CD4-positive, alpha-beta T cell treated with Interleukin-17A for 1 hour (primary cell): ENCODE results near the gene ZNF444.

Experiments used
- DNase-seq: peaks from one replicate; pipeline ENCODE4 v3.0.0-alpha.2; 2020

The ZNF444 gene

DNA sequence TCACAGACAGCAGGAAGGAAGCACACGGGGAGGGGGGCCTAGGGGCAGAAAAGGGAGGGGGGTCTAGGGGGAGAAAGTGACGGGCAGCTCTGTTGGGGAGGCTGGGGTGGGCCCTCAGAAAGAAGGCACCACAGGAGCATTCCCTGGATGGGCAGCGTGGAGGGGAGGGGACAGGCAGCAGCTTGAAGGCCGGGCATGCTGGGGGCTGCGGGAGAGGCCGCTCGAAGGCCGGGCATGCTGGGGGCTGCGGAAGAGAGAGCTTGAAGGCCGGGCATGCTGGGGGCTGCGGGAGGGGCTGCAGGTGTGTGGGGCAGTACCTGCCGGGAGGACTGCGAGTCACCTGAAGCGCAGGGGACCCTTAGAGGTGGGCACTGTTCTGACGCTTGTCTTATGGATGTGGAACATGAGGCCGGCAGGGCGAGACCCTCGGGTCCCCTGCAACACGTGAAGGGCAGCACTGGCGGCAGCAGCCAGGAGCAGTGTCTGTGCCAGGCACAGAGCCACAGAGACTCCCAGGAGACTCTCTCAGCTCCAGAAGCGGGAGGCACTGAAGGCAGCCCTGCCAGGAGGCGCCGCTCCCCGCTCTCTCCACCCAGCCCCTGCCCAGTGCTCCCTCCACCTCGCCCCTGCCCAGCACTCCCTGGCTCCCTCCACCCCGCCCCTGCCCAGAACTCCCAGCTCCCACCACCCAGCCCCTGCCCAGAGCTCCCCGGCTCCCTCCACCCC is 33.3 kb upstream of the ZNF444 start:
- no peak for DNase-seq

DNA sequence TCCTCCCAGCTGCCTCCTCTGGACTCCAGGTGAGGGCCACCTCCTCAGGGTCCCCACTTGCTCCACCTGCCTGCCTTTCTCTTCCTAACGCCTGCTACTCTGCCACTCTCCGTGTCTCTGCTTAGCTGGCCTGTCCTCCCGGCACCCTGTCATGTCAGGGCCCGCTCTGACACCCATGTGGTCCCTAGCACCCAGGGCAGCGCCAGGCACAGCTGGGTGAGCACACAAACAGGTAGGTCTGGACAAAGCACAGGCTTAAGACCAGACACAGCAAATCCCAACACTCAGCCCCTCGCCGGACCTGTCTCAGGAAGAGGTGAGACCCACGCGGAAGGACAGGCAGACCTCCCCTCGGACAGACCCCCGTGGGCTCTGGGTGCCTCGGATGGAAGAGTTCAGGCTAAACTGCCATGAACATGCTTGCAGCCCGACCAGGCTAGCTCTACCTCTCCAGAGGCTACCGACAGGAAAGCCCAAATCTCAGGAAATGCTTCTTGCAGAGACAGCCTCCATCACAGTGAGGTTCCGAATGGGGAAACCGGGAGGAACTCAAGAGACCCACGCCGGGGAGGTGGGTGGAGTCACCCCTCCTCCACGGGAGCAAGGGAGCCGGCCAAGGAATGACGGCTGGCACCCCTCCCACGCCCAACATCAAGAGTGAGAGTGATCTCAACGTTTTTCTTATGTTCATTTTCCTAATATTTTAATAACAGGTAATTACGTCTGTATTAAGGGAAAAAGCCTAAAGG is 32.5 kb upstream of the ZNF444 start:
- DNase-seq: no peak

DNA sequence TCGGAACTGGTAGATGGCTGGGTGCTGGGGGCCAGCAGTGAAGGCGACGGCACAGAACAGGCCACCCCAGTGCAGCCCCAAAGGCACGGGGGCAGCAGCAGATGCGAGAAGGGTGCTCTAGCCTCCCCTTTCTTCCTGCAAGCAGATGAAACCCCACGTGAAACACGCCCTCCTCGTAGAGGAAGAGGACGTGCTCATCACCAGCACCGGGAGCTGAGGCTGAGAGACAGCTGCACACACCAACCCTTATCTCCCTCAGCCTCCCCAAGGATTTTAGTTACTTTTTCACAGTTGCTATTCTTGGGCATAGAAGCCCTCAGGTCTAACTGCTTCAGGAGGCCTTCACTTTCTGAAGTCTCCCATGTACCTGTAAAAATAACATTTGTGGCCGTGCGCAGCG is 31.9 kb upstream of the ZNF444 start:
- no peak for DNase-seq

DNA sequence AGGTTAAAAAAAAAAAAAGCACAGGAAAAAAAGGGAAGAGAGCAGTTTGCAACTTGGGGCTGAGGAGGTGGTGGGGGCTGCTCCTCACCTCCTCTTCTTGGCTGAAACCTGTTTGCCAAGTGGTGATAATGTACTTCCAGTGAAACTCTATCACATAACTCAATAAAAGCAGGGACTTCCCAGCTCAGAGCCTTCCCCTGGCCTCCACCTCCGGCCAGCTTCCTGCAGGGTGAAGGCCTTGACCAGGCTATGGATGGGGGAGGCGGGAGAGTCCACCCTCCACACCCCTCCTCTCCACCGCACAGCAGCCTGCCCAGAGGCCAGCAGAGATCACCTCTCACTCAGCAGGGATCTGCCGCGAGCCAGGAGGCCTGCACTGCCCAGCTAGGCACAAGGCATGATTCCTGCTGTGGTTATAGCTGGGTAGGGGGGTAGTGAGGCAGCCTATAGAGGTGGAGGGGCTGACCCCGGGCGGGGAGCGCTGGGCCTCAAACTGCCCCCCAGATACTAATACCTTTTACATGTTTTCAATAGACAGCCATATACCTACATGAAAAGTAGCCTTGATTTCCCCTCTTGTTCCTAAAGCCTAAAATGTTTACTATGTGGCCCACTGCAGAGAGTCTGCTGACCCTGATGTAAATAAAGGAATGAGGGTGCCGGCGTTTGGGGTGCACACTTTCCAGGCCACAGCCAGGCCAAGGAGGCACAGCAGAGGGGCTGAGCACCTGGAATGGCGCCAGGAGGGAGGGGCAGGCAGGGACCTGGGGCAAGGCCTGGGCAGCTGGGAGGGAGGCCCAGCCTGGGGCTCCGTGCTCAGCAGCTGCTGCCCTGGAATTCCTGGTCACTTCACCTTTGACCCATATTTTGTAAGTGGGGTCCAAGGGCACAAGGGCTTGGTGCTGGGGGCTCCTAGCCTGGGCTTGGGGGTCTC is 30.3 kb upstream of the ZNF444 start:
- no peak for DNase-seq

DNA sequence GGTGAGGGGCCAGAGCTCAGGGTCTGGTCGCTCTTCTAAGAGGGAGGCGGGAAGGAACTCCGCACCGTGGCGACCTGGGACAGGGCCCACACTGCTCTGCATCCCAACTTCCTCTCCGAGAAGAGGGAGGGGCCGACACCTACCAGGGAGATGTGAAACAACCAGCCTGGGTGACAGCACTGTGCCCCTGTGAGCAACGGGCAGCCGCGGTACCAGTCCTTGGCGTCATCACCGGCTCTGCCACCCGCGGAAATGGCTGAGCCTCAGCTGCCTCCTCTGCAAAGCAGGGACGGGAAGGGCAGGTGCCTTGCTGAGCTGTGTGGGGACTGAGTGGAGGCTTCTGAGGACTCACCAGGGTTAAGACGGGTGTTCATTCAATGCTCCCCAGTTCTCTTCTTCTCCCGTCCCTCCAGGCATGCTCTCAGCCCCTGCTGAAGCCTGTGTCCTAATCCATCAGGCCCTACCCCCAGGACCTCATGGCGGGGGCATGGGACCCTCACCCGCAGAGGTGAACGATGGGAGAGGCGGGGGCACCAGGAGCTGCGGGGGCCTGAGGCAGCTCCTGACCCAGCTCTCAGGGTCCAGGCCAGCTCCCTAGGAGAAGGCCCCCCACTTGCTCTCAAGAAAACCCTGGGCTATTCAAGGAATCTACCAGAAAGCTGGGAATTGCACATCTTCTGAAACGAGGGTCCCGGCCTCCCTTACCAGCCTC is 29.3 kb upstream of the ZNF444 start:
- peak; percentile 44 for DNase-seq

DNA sequence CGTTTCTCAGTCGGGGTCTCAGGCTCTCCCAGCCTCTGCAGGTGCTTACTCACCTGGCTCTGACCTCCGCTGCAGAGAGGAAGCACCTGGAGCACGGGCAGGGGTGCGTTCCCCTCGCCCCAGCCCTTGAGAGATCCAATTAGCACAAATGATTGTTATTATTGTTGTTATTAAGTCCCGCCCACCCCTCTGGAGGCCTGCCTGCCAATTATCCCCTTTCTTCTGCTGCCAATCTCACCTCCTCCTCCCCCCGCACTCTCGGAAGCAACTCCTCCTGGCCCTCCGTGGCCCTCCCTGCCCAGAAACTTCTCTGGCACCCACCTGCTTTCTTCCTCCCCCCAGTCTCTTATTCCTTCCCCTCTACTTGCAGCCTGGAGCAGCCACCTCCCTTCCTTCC is 28.8 kb upstream of the ZNF444 start:
- no peak for DNase-seq

DNA sequence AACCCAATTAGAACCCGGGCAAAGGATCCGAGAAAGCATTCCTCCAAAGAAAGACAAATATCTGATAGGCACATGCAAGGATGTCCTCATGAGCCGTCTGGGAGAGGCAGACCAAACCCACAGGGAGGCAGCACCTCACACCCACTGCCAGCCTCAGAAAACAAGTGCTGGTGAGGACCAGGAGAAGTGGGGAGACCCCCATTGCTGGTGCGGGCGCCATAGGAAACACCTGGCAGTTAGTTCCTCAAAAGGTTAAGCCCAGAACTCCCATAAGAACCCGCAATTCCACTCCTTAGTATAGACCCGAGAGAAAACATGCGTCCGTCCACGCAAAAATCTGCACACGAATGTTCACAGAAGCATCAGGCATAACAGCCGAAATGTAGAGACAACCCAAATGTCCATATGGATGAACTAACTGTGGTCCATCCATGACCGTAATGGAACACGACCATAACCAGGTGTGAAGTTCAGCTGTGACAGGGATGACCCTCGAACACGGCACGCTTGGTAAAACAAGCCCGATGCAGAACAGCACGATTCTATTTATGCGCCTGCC is 27.9 kb upstream of the ZNF444 start:
- DNase-seq: no peak

DNA sequence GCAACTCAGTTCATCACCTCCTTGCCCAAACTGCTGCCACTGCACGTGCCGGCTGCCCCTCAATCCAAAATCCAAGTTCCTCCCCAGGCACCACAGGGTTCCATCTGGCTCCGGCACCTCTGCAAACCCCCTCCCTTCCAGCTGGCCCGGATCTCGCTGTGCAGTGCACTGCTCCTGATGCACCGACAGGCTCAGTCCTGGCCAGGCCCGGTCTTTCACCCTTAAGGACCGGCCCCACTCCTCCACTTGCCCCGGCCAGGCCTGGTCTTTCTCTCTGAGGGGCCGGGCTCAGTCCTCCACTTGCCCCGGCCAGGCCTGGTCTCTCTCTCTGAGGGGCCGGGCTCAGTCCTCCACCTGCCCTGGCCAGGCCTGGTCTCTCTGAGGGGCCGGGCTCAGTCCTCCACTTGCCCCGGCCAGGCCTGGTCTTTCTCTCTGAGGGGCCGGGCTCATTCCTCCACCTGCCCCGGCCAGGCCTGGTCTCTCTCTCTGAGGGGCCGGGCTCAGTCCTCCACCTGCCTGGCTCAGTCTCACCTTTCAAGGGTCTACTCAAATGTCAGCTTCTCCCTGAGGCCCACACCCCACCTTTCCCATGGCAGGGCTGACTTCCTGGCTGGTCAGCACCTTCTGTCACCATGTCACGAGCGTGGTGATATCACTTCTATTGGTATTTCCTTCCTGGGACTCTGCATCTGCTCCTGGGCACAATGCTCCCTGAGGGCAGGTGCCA is 26.9 kb upstream of the ZNF444 start:
- no peak for DNase-seq

DNA sequence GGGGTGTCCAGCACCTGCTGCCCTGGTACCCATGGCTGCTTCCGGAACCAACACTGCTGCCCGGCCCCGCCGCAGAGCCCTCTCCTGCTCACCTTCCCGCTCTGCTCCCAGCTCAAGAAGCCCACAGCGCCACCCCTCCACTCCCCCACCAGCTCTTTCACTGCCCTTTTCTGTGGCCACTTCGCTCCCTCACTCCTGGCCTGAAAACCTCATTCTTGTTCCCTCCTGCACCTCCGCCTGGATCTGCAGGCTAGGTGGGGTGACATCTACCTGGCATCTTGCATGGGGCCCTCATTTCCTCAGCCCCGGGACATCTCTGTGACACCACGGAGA is 26.3 kb upstream of the ZNF444 start:
- DNase-seq: no peak

DNA sequence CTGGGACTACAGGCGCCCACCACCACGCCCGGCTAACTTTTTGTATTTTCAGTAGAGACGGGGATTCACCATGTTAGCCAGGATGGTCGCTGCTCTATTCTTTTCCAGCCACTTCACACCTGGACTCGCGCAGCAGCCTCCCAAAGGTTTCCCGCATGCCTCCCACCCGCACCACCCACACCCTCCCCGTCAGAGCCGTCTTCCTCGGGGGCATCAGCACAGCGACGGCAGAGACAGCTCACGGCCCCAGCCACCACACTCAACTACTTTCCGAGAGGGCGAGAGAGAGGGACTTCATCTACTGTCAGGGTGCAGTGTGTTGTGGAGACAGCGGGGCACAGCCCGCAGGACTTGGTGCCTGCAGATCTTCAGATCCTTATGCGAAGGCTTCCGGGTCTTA is 25.6 kb upstream of the ZNF444 start:
- no peak for DNase-seq

DNA sequence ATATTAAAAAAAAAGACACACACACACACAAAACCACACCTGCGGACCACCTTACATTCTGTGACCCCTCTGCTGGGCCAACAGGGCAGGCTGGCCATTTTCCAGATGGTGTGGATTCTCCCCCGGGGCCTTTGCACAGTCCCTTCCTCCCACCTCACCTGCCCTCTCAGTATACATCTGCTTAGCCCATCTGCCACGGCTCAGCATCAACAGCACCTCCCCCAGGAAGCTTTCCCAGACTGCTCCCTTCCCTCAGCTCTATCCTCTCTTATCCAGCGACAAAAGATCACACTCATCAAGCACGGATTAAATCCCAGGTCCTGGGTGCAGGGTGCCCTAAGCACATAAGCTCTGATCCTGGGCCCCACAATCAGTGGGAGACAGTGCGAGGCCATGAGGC is 24.5 kb upstream of the ZNF444 start:
- no peak for DNase-seq

DNA sequence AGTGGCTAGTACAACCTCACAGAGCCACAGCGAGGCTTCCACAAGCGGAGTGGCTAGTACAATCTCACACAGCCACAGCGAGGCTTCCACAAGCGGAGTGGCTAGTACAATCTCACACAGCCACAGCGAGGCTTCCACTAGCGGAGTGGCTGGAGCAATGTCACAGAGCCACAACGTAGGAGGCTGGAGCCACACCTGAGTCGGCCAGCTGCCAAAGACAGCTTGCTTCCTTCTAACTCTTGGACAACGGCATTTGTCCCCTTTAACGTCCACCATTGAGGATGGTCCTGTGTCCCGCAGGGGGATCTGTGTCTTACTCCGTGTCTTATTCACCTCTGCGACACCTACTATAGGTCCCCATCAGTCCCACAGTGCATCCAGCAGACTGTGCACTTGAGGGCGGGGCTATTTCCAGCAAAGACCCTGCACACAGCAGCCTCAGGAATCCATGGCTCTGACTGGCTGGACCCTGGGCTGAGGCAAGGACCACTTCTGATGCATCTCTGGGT is 23.7 kb upstream of the ZNF444 start:
- no peak for DNase-seq

DNA sequence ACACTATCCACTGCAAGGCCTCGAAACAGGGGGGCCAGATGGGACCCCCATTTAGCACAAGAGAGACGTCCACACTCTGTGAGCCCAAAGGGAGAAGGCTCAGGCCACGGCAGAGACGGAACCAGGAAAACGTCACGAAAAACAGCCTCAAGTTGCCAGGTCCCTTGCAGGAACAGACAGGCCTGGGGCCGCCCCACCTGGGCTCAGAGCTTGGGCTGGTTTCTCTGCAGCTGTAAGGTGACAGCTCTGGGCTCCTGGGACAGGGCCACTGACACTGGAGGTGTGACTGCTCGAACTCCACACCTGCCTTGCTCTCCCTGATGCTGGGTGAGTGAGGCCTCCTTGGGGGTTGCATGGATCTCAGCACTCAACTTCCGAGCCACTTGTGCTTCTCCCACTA is 23.2 kb upstream of the ZNF444 start:
- DNase-seq: no peak

DNA sequence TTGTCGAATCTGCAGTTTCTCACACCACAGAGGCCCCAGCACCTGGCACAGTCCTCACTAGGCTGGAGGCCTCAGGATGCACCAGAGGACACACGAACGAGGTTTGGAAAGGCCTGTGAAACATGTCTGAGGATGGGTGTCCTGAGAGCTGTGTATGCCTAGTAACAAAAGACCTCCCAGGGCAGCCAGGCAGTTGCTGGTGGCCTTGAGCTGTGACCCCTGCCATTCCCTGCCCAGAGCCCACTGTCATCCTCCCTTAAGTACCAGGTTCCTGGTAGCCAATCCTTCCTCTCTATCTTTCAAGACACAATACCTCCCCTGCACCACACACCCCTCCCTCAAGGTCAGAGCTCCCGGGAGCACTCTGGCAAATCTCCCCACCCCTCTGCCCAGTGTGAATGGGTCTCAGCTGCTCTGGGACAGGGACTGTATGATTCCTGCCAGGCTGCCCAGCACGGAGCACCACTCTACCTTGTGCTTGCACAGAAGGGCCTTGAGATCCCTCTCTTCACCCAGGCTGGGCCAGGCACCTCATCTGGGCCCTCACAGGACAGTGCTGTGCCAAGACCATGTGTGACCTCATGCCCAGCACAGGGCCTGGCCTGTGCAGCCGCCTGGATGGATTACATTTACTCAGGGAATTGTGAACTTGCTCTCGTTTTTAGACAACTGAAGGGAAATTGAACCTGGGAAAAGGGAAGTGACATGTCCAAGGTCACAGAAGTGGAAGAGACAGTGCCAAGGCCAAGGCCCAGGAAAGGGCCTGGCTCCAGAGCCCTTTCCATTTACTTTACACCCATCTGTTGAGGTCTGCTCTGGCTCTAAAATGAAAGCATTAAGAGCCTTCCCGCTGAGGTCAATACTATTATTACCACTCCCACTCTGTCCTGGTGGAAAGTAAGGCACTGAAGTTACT is 22.2 kb upstream of the ZNF444 start:
- DNase-seq: no peak

DNA sequence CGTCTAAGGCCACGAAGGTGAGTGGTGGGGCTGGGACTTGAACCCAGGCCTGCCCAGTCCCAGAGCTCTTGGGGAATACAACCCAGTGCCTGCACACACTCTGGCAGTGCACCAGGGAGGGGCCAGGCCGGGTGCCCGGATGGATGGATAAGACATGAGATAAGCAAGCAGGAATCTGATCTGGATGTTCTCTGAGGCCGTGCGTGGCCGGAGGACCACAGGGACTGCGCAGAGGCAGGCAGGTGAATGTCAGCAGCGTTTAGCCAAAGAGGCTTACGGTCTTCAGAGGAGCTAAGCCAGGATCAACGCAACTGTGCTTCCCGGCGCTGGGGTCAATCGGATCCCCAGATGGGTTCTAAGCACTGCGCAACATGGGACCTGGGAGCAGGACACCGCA is 21.5 kb upstream of the ZNF444 start:
- DNase-seq: no peak

DNA sequence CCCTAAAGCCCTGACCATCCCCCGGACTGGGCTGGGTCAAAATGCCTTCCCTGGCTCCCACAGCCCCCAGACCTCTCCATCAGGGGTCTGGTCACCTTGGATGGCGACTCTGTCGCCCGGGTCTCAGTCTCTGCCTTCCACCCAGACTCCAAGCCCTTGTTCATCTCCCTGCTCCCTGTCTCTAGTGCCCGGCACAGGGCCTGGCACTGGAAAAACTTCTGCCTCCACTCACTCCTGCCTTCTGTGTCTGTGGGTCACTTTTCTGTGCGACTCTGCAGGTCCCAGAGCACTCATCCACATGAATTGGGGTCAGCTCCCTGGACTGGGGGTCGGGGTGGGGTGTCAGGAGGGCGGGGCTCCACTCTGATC is 21.1 kb upstream of the ZNF444 start:
- no peak for DNase-seq

DNA sequence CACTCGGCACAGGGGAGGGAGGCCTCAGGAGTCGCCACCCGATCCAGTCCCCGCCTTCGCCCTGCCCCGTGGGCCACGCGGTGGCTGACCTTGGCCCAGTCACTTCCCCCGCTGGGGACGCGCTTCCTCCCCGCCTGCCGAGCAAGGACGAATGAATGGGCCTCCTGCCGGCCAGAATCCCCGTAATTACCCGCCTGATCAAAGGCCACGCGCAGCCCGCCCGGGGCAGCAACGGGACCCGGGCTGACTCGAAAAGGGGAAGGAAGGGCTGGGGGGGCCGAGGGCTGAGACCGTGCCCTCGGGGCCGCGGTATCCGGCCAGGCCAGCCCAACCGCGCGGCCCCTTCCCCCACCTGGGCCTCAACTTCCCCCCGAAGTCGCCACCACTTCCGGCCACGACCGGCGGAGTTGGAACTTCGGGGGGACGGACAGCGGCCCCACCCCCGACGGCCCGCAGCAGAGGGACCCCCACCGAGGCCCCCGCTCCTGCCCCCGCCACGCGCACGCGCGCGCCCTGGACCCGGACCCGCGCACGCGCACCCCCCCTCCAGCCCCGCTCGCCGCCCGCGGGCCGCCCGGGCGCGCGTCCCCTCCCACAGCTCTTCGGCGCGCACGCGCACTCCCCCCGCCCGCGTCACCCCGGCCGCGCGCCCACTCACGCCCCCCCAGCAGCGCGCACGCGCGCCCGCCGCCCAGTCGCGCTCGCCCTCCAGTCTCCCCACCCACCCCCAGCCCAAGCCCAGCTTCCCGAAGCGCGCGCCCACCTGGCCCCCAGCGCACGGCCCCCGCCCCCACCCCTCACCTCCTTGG is 20.5 kb upstream of the ZNF444 start:
- DNase-seq: peak; percentile 85

DNA sequence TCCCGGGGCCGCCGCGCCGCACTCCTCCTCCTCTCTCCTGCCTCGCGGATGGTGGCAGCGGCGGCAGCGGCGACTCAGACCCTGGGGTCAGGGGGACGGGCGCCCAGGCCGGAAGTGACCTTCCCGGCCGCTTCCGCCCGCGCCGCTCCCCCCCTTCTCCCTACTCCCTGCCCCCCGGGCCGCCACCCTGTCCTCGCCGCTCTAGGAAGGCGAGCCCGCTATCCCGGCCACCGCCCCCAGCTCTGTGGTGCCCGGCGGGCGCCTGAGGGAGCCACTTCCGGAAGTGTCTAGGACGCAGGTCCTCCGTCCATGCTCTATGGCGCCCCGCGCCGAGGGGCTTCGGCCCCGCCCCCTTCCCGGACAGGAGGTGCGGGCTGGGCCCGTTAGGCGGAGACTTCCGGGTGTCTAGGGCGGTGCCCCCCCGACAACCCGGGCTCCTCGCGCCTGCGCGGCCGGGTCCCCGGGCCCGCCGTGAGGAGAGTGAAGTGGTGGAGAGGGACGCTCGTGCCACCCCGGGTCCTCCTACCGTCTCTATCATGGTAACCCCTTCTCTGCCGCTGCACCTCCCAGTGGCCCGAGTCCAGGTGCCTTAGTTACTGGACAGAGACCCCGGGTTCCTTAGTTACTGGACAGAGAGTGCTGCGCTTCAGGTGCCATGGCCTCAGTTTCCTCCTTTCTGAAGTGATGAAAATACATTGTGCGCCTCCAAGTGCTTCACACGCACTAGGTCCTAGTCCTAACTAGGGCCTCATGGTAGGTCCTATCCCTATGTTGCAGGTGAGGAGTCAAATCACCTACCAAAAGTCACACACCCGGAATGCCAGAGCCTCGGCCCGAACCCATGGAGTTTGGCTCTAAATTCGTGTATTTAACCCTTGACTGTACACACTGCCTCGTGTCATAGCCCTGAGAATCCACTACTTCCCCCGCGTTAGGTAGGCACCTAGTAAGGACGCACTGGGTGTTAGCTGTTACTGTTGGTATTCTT is 19.6 kb upstream of the ZNF444 start, which contains the start of gene ZNF787:
Gene ZNF787, minus strand, starts transcription at position 116 of the 988 bp plus-strand sequence. CDS start 18,078 bp downstream, outside the sequence.
- DNase-seq: peak; percentile 97
